Effector CD4-positive, alpha-beta T cell (primary cell): Measurements from ENCODE around the gene NKAPL.

Experiments
- DNase-seq: peaks from one replicate; pipeline ENCODE4 v3.0.0-alpha.2; 2020

Gene NKAPL

GRCh38 chr6:28245206-28245941 lies 13.7 kb upstream of the NKAPL start:
- no peak for DNase-seq

- no peak for DNase-seq
These were observed 10.2 kb upstream of the NKAPL start for GRCh38 chr6:28248916-28249315.

DNA sequence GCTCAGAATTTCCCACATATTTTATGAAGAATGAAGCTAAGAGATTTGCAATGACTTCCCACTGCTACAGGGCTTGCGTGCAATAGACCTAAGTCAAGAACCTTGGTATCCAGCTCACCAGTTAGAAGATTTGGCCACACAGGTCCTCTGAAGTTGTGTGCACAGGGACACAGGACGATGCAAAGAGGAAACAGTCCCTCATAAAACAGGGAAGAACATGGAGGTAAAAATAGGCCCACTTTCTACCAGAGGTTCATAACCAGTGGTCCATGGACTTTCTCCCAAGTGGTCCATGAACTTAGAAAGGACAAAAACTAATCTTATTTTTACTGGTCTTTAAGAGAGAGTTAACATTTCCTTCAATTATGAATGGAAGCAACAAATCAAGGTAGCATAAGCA lies 8.3 kb upstream of the NKAPL start:
- no peak for DNase-seq

- no peak for DNase-seq
These were observed 7.5 kb upstream of the NKAPL start for GRCh38 chr6:28251661-28252008.

- peak; percentile 73 for DNase-seq
These were observed 6.8 kb upstream of the NKAPL start, which contains the start of gene ZKSCAN4 for GRCh38 chr6:28252009-28252975. TSS of gene ZKSCAN4 (minus strand) at chr6:28252269. CDS start at chr6:28251980, 289 bp downstream.

- no peak for DNase-seq
These were observed 5.0 kb upstream of the NKAPL start for GRCh38 chr6:28254121-28254519.

DNA sequence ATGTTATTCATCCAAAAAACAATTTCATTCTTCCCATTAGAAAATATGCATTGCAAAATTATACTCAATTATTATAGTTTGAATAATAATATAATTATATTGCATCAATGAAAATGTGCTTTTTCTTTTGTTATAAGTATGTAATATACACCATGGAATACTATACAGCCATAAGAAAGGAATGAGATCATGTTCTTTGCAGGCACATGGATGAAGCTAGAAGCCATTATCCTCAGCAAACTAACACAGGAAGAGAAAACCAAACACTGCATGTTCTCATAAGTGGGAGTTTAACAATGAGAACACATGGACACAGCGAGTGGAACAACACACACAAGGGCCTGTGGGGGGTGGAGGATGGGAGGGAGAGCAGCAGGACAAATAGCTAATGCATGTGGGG lies 2.1 kb upstream of the NKAPL start:
- no peak for DNase-seq

DNA sequence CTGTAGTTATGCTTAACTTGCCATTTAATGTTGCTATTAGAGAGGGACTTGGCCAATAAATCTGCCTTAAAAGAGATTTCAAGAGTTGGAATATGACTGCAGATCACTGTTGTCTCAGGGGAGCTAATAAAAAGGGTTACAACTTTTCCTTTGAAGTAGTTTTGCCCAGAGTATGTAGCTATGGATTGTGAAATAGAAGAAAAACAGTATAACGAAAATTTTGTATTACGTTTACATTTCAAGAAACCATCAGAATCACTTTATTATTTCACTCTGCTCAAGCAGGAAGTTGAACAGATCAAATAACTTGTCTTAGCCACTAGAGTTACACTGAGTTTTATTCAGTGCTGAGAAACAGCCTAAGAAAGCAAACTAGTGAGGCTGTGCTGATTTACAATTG lies 4.8 kb downstream of the NKAPL start:
- DNase-seq: no peak

GRCh38 chr6:28264834-28265401 lies 5.8 kb downstream of the NKAPL start:
- no peak for DNase-seq

DNA sequence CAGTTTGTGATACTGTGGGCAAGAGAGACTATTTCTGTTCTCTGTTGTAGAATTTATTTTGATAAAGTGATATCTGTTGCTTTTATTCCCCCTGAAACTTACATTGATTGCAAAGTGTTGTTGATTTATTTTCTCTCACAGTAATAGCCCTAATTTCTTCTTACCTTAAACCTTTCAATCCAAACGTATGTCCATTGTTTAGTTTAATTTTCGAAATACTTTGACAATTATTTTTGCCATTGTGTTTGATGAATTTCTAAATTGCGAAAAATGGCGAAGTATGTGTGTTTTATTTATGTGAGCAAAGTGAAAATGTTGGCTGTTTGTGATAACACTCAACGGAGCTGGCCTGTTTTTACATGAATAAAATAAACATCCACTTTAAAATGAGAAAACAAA lies 7.5 kb downstream of the NKAPL start:
- no peak for DNase-seq

- DNase-seq: peak; percentile 73
These were observed 8.0 kb downstream of the NKAPL start, which contains the start of gene ZSCAN26 for GRCh38 chr6:28266962-28267694. TSS of gene ZSCAN26 (plus strand) at chr6:28267143. CDS start at chr6:28271920, 4,777 bp downstream.

DNA sequence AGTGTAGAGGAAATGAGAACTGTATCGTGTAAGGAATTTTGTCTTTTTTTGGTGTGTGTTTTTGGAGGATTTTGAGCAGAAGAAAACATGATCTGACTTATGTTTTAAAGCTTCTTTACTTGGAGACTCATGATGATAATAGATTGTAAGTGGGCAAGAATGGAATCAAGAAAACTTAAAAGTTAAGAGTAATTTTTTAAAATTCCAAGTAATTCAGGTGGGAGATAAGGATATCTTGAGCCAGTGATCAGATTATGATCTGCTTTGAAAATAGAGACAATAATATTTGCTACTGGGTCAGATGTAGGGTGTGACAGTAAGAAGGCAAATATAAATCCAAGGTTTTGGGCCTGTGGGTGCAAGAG lies 8.6 kb downstream of the NKAPL start:
- no peak for DNase-seq

- no peak for DNase-seq
These were observed 10.4 kb downstream of the NKAPL start for GRCh38 chr6:28269492-28269891.

GRCh38 chr6:28274888-28275287 lies 15.8 kb downstream of the NKAPL start:
- DNase-seq: no peak

GRCh38 chr6:28277746-28278145 lies 18.6 kb downstream of the NKAPL start:
- no peak for DNase-seq

- no peak for DNase-seq
These were observed 21.6 kb downstream of the NKAPL start for GRCh38 chr6:28280595-28281287.

- DNase-seq: peak; percentile 6
These were observed 22.4 kb downstream of the NKAPL start, which contains the start of gene PGBD1 for GRCh38 chr6:28281288-28282064. TSS of gene PGBD1 (plus strand) at chr6:28281572. CDS start at chr6:28283814, 2,242 bp downstream.

- DNase-seq: no peak
These were observed 23.8 kb downstream of the NKAPL start for GRCh38 chr6:28282926-28283325.

GRCh38 chr6:28291573-28291972 lies 32.5 kb downstream of the NKAPL start:
- no peak for DNase-seq

GRCh38 chr6:28295326-28295725 lies 36.2 kb downstream of the NKAPL start:
- DNase-seq: no peak

- no peak for DNase-seq
These were observed 37.5 kb downstream of the NKAPL start for GRCh38 chr6:28296520-28297060.
